SK-N-SH treated with all-trans-retinoic acid at 6 μM for 48 hours (cell line): Measurements from ENCODE around the gene ACAP2.

Experiments
- CSRNP3 ChIP-seq: fragments of 250-450 bp; sonication (Bioruptor Pico); IDR thresholded peaks from 2 replicates; pipeline ENCODE4 v1.5.1; 2021; ENCODE audit warnings: mild to moderate bottlenecking, moderate library complexity
- OSR1 ChIP-seq: fragments of 250-450 bp; sonication (Bioruptor Pico); IDR thresholded peaks from 2 replicates; pipeline ENCODE4 v1.8.0; 2022; ENCODE audit warnings: moderate library complexity, mild to moderate bottlenecking, inconsistent platforms
- PATZ1 ChIP-seq: fragments of 250-450 bp; sonication (Bioruptor Pico); IDR thresholded peaks from 2 replicates; pipeline ENCODE4 v1.8.0; 2020; ENCODE audit warnings: mild to moderate bottlenecking, moderate library complexity, borderline replicate concordance
- PPARA ChIP-seq: fragments of 250-450 bp; sonication (Bioruptor Pico); IDR thresholded peaks from 2 replicates; pipeline ENCODE4 v1.5.0; 2020; ENCODE audit warnings: mild to moderate bottlenecking, borderline replicate concordance
- TOX ChIP-seq: fragments of 250-450 bp; sonication (Bioruptor Pico); IDR thresholded peaks from 2 replicates; pipeline ENCODE4 v1.8.0; 2021; ENCODE audit warnings: mild to moderate bottlenecking, moderate library complexity, borderline replicate concordance
- ZC3H10 ChIP-seq: fragments of 250-450 bp; sonication (Bioruptor Pico); IDR thresholded peaks from 2 replicates; pipeline ENCODE4 v1.5.1; 2021; ENCODE audit warnings: mild to moderate bottlenecking, moderate library complexity
- ZFP3 ChIP-seq: fragments of 250-450 bp; sonication (Bioruptor Pico); IDR thresholded peaks from 2 replicates; pipeline ENCODE4 v1.5.0; 2020; ENCODE audit warnings: mild to moderate bottlenecking, moderate library complexity
- ZFP30 ChIP-seq: fragments of 450-650 bp; formaldehyde crosslinking; IDR thresholded peaks from 2 replicates; pipeline ENCODE4 v1.5.0; 2022; ENCODE audit warnings: mild to moderate bottlenecking, moderate library complexity
- ZNF565 ChIP-seq: fragments of 450-650 bp; formaldehyde crosslinking; conservative IDR thresholded peaks from 2 replicates; pipeline ENCODE4 v1.5.0; 2020; ENCODE audit warnings: low read depth, mild to moderate bottlenecking, moderate library complexity
- ZNF70 ChIP-seq: fragments of 450-650 bp; formaldehyde crosslinking; IDR thresholded peaks from 2 replicates; pipeline ENCODE4 v1.5.0; 2020; ENCODE audit warnings: mild to moderate bottlenecking, moderate library complexity

- no peak for TF ChIP-seq ZC3H10 (CRISPR knock-in tag)
- no peak for TF ChIP-seq ZNF565 (CRISPR knock-in tag)
- TF ChIP-seq TOX (CRISPR knock-in tag): no peak
- TF ChIP-seq PATZ1 (CRISPR knock-in tag): no peak
- no peak for TF ChIP-seq PPARA (CRISPR knock-in tag)
- no peak for TF ChIP-seq OSR1
- TF ChIP-seq CSRNP3: no peak
- no peak for TF ChIP-seq ZFP30 (CRISPR knock-in tag)
- no peak for TF ChIP-seq ZFP3
- TF ChIP-seq ZNF70: no peak
Observed at GRCh38 chr3:195284842-195285241, 158.0 kb downstream of the ACAP2 start.
